OCI-LY1 (cell line): ENCODE results near the gene MYO3B.

Experiments used
- CTCF ChIP-seq: fragments of 200-600 bp; sonication (generic), shearing (Covaris generic); IDR thresholded peaks from 2 replicates; pipeline ENCODE4 v1.5.1; 2017; ENCODE audit warnings: mild to moderate bottlenecking, antibody characterized with exemption, low read length, moderate library complexity, mixed read lengths
- EZH2 ChIP-seq: fragments of 200-600 bp; sonication (generic), shearing (Covaris generic); IDR thresholded peaks from 2 replicates; pipeline ENCODE4 v1.8.0; 2017; ENCODE audit warnings: borderline replicate concordance, mixed run types, mild to moderate bottlenecking, antibody characterized with exemption, low read length, moderate library complexity, mixed read lengths

- TF ChIP-seq CTCF (no peak), EZH2 (no peak)
Measured at GRCh38 chr2:170582751-170583463, 405.0 kb downstream of the MYO3B start.
